Right renal cortex interstitium (tissue), 3 donors: ENCODE measurements around the gene PRDM16. TPM values are rescaled to one million over a fixed set of nuclear protein-coding genes. Genes with fewer than 3 reads are reported as not detected.

Experiments used
- DNase-seq, 3 donors: peaks; one replicate each; pipeline ENCODE4 v3.0.0-alpha.2; 2013; ENCODE audit warnings: low read depth in 3 of 3, low spot score in 2 of 3
- polyA plus RNA-seq, 3 donors: library from polyadenylated mRNA; unstranded; fragments of 120-200 nt; gene quantifications; one replicate each; pipeline ENCODE4 v1.2.1, GENCODE V29; 2013; ENCODE audit not compliant: insufficient read length in 3 of 3

PRDM16 gene
- polyA plus RNA-seq, 3 donors: 4.8 to 6.6 (median 6.4) TPM

DNA sequence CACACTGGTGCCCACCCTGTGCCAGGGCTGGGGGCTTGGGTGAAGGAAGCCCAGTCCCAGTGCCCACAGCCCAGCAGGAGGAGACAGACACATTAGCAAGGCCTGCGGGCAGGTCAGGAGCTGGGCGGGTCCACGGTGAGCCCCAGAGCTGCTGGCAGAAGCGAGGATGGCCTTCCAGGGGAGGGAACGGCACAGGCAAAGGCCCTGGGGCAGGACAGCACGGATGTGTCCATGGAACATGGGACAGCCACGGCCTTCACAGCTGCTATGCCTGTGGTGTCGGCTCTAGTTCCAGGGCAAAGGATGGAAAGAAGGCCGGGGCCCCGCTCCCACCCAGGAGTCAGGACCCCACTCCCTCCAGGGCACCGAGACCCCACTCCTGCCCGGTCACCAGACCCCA, 220.5 kb downstream of the PRDM16 start:
- DNase-seq: no peak

DNA sequence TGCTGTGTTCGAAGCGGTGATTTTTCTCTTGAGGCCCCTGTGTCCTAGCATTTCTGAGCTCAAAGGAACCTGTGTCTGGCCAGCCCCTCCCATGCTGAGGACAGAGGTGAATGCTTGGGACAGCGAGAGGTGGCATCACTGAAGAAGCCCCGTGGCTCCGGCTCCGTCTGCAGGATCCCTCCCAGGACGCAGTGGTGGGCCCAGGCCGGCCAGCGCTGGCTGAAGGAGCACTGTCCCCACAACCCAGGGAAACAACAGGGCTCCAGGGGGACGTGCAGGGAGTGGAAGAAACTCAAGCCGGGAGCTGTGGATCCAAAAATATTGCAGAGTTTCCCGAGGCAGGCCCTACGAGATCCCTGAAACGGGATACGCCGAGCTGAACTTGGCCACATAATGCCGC, 221.4 kb downstream of the PRDM16 start:
- DNase-seq: no peak

- no peak for DNase-seq
Measured at GRCh38 chr1:3290915-3291314, 221.9 kb downstream of the PRDM16 start.

GRCh38 chr1:3292051-3292722, 223.2 kb downstream of the PRDM16 start:
- DNase-seq: no peak

DNA sequence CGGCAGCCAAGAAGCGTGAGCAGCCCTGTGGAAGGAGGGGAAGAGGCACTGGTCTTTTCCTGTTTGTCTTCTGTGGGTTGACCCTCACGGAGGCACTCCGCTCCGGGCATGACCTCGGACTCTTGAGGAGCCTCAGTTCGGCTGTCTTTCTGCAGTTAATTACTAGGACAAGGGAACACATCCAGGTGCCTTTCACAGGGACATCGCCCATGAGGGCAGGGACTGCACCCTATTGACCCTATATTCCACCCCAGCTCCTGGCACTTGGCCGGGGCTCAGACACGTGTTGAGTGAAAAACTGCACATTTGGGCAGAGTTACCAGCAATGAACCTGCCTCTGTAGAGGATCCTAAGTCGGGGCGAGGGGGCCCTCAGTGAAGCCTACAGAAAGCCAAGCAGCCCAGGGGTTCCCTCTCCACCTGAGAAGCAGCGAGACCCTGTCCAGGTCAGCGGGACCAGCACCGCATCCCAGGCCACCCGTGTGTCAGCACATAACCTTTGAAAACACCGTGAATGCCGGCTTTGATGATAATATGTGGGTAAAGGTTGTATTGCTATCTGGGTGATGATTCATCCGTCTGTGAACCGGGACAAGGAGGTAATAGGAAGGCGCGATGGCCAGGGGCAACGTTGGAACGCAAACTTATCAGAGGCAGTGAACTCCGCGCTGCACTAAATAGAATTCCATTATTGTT, 224.0 kb downstream of the PRDM16 start:
- DNase-seq: no peak

DNA sequence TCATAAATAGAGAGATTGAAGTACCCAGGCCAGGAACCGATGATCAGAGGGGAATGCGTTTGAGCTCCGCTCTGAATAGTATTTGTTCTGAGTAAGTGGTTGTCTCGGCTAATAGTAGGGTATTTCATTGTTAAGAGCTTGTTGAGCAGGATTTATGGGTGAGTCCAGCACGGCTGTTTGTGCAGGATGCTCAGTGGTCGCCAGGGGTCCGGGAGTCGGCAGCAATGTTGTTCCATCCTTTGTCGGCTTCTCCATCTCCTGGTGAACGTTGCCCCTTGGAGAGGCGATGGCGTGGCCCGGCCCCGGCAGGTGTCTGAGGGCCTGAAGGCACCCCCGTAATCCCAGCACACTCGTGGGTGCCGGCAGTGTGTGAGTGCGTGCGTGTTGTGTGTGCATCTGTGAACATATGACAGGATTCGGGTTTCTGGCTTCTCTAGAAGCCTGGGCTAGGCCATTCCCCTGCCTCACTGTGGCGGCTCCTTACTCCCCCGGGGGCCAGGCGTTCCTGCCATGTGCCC, 224.6 kb downstream of the PRDM16 start:
- no peak for DNase-seq

- DNase-seq: no peak
Measured at GRCh38 chr1:3294450-3294849, 225.4 kb downstream of the PRDM16 start.

- DNase-seq: no peak
Measured at GRCh38 chr1:3295846-3296245, 226.8 kb downstream of the PRDM16 start.

- DNase-seq: no peak
Measured at GRCh38 chr1:3296326-3296725, 227.3 kb downstream of the PRDM16 start.

DNA sequence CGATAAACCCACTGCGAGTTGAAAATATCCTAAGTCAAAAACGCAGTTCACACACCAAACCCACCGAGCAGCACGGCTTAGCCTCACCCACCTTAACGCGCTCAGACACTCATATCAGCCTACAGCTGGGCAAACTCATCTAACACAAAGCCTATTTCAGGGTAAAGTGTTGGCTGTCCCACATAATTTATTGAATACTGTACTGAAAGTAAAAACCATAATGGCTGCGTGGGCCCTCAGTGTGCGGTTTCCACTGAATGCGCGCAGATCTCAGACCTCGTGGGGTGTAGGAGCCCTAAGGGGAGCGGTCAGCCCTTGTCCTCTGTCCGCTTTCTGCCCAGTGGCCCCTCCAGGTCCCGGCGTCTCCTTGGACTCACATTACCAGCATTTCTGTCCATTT, 227.8 kb downstream of the PRDM16 start:
- DNase-seq: no peak

DNA sequence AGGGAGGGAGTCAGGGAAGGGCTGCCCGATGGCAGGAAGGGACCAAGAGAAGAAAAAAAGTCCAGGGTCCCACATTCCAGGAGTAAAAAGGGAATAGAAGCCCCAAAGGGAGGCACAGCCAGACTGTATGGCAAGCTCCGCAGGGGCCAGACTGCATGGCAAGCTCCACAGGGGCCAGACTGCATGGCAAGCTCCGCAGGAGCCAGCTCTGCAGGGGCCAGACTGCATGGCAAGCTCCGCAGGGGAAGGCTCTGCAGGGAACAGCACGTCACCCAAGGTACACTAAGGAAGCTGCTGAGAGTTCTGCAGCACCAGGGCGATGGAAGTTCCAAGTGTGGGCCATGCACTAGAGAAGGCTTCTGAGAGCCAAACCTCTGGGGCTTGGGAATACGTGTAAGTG, 228.8 kb downstream of the PRDM16 start:
- DNase-seq: no peak

DNA sequence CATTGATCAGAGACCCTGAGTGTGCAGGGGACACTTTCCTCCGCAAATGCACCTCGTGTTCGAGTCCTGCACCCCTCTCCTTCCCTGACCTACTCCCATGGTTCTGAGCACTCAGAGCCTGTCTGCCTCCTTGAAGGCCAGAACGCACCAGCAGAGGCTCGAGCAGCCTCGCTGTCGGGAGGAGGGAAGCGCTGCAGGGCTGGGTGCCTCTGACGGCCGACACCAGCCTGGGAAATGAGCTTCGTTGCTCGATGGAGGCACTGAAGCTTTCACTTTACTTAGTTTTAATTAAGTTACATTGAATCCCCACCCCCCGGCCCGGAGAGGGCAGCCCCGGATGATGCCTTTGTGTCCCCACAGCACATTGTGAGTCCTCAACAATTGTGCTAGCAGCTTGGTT, 229.2 kb downstream of the PRDM16 start:
- DNase-seq: no peak

DNA sequence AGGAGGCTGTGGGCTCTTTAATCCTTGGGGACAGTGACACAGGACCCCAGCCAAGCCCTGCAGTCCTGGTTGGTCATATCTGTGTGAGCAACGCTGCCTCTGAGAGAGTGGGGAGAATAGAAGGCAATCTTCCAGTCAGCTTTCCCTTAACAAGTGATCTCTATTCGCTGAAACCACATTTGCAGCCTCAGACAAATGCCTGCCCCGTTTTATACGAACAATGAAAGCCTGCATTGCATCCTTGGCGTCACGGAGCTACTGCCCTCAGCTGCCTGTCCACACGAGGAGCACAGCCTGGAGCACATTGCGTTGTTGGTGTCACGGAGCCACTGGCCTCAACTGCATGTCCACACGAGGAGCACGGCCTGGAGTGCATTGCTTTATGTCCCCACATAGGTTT, 235.2 kb downstream of the PRDM16 start:
- no peak for DNase-seq

DNA sequence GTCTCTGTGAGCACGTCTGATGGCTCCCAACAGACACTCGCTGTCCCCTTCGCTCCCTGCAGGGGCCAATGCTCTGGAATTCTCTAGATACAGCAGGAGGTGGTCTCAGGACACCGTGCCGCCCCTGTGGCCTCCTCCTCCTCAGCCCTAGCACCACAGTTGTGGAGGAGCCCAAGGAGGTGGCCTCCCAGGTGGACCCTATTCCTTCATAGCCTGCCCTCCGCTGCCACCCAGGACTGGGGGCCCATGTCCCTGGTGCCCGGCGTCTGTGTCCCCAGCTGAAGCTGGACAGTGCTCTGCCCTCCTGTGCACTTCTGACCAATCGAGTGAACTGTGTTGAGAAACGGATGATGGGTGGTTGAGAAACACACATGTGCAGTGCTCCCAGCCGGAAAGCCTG, 235.7 kb downstream of the PRDM16 start:
- no peak for DNase-seq

DNA sequence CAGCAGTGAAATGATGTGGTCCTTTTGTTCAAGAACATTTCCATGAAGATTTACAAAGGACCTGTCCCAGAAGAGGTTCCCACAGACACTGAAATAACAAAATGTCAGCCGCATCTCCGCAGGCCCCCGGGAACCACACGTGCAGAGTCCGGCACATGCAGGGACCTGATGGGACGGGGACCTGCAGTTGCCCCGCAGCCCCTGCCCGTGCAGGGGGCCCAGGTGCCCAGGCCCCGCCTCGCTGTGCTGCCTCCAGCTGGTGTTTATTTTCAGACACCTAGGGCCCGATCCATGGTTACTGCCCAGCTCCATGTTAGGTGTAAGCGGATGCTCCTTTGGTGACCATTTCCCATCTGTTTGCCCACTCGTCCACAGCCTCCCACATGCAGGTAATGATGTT, 236.2 kb downstream of the PRDM16 start:
- no peak for DNase-seq

GRCh38 chr1:3306583-3307291, 237.7 kb downstream of the PRDM16 start:
- DNase-seq: no peak

- DNase-seq: no peak
Measured at GRCh38 chr1:3307359-3307758, 238.4 kb downstream of the PRDM16 start.

- DNase-seq: no peak
Measured at GRCh38 chr1:3308053-3308452, 239.1 kb downstream of the PRDM16 start.

- DNase-seq: no peak
Measured at GRCh38 chr1:3310718-3311400, 241.9 kb downstream of the PRDM16 start.

DNA sequence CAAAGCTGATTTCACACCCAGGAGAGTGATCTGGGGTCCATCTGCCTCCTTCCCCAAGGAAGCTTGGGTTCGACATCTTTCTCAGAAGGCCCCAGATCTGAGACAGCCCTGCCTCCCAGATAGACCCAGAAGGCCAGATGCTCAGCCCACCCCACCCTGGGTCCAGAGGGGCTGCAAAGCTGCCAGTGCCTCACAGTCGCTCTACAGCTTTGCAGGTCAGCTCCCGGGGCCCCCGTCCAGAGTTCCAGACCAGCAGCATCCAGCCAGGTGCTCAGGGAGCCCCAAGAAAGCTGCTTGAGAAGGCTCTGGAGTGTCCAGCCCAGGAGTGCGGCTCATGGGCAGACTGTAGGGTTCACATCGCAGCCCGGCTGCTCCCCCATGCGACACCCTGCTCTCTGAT, 242.7 kb downstream of the PRDM16 start:
- no peak for DNase-seq

GRCh38 chr1:3312310-3312897, 243.4 kb downstream of the PRDM16 start:
- no peak for DNase-seq
